Ishikawa (cell line): ENCODE measurements around the gene IPO11.

ENCODE experiments used
- CEBPB ChIP-seq: IDR thresholded peaks from 2 replicates; pipeline ENCODE4 v1.6.1; 2012
- CREB1 ChIP-seq: IDR thresholded peaks from 2 replicates; pipeline ENCODE4 v1.6.1; 2012; ENCODE audit warnings: low read depth
- EGR1 ChIP-seq: IDR thresholded peaks from 2 replicates; pipeline ENCODE4 v1.6.1; 2012
- EP300 ChIP-seq: IDR thresholded peaks from 2 replicates; pipeline ENCODE4 v1.6.1; 2012; ENCODE audit warnings: borderline replicate concordance
- FOXM1 ChIP-seq: IDR thresholded peaks from 2 replicates; pipeline ENCODE4 v1.6.1; 2012; ENCODE audit warnings: low read depth, borderline replicate concordance
- MAX ChIP-seq: IDR thresholded peaks from 2 replicates; pipeline ENCODE4 v1.6.1; 2012
- NFIC ChIP-seq: IDR thresholded peaks from 2 replicates; pipeline ENCODE4 v1.6.1; 2012
- RAD21 ChIP-seq: IDR thresholded peaks from 2 replicates; pipeline ENCODE4 v1.6.1; 2012; ENCODE audit warnings: low read depth
- REST ChIP-seq: IDR thresholded peaks from 2 replicates; pipeline ENCODE4 v1.6.1; 2012; ENCODE audit warnings: low read depth, mild to moderate bottlenecking
- TAF1 ChIP-seq: IDR thresholded peaks from 2 replicates; pipeline ENCODE4 v1.6.1; 2012; ENCODE audit warnings: low read depth, mild to moderate bottlenecking
- TCF12 ChIP-seq: IDR thresholded peaks from 2 replicates; pipeline ENCODE4 v1.6.1; 2012; ENCODE audit warnings: low read depth
- TEAD4 ChIP-seq: IDR thresholded peaks from 2 replicates; pipeline ENCODE4 v1.6.1; 2012
- USF1 ChIP-seq: IDR thresholded peaks from 2 replicates; pipeline ENCODE4 v1.6.1; 2012
- YY1 ChIP-seq: IDR thresholded peaks from 2 replicates; pipeline ENCODE4 v1.6.1; 2012; ENCODE audit warnings: low read depth
- ZBTB7A ChIP-seq: IDR thresholded peaks from 2 replicates; pipeline ENCODE4 v1.6.1; 2012; ENCODE audit warnings: low read depth

Gene IPO11

GRCh38 chr5:62653864-62654575, 241.5 kb downstream of the IPO11 start:
- TF ChIP-seq CREB1 = no peak
- TF ChIP-seq RAD21 = no peak
- TF ChIP-seq TEAD4 = no peak
- no peak for TF ChIP-seq TAF1
- no peak for TF ChIP-seq TCF12
- TF ChIP-seq USF1 = no peak
- no peak for TF ChIP-seq EGR1
- no peak for TF ChIP-seq ZBTB7A
- TF ChIP-seq CEBPB = no peak
- TF ChIP-seq MAX = no peak
- no peak for TF ChIP-seq EP300
- no peak for TF ChIP-seq YY1
- TF ChIP-seq NFIC = no peak
- no peak for TF ChIP-seq REST
- TF ChIP-seq FOXM1 = no peak

GRCh38 chr5:62661126-62661525, 248.6 kb downstream of the IPO11 start:
- no peak for TF ChIP-seq TAF1
- no peak for TF ChIP-seq YY1
- no peak for TF ChIP-seq CEBPB
- TF ChIP-seq NFIC = no peak

GRCh38 chr5:62662521-62662920, 250.0 kb downstream of the IPO11 start:
- no peak for TF ChIP-seq EGR1
- TF ChIP-seq NFIC = no peak
- no peak for TF ChIP-seq CEBPB
- no peak for TF ChIP-seq EP300
- no peak for TF ChIP-seq TCF12
- TF ChIP-seq REST = no peak
- no peak for TF ChIP-seq TEAD4
- no peak for TF ChIP-seq FOXM1

GRCh38 chr5:62671479-62671878, 258.9 kb downstream of the IPO11 start:
- TF ChIP-seq EGR1 (no peak), REST (no peak), TAF1 (no peak), RAD21 (no peak), ZBTB7A (no peak), USF1 (no peak), NFIC (no peak), TEAD4 (no peak), TCF12 (no peak), CREB1 (no peak), FOXM1 (no peak), YY1 (no peak), CEBPB (no peak), MAX (no peak), EP300 (no peak)
